CD4-positive, alpha-beta memory T cell (primary cell): ENCODE measurements around the gene CNOT1. TPM values are rescaled to one million over a fixed set of nuclear protein-coding genes. Genes with fewer than 3 reads are reported as not detected.

Experiments used
- CTCF ChIA-PET: fragments of 350-600 bp; sonication (Branson Sonifier 250); formaldehyde crosslinking; loops from one replicate; lab custom pipeline; 2021; ENCODE audit warnings: inconsistent platforms; ENCODE audit not compliant: partially characterized antibody; lab: Charles Lee
- POLR2A ChIA-PET: fragments of 350-600 bp; sonication (Branson Sonifier 250); formaldehyde crosslinking; loops from one replicate; lab custom pipeline; 2021; ENCODE audit not compliant: partially characterized antibody; lab: Charles Lee
- DNase-seq, 5 donors: peaks; one replicate each; pipeline versions ENCODE4 v3.0.0 to v3.0.0-alpha.2; 2020 to 2022; ENCODE audit warnings: mixed read lengths in 1 of 5
- H3K27ac ChIP-seq: one replicate; pipeline ENCODE4 v1.7.0; 2013; ENCODE audit warnings: low read depth, low read length
- H3K27me3 ChIP-seq: 2 replicates; pipeline ENCODE4 v1.7.0; 2013; ENCODE audit warnings: mild to moderate bottlenecking, low read length, moderate library complexity; ENCODE audit not compliant: insufficient read depth
- H3K36me3 ChIP-seq: 2 replicates; pipeline ENCODE4 v1.7.0; 2013; ENCODE audit warnings: mild to moderate bottlenecking, low read length, moderate library complexity; ENCODE audit not compliant: insufficient read depth
- H3K4me1 ChIP-seq: 2 replicates; pipeline ENCODE4 v1.7.0; 2013; ENCODE audit warnings: mild to moderate bottlenecking, low read length, moderate library complexity; ENCODE audit not compliant: insufficient read depth
- H3K4me3 ChIP-seq, 2 donors: one replicate each; pipeline ENCODE4 v1.7.0; 2013; ENCODE audit warnings: low read length in 2 of 2, mild to moderate bottlenecking in 1 of 2
- H3K9me3 ChIP-seq, 2 donors: one replicate each; pipeline ENCODE4 v1.7.0; 2013; ENCODE audit warnings: low read length in 2 of 2, control low read depth in 1 of 2; ENCODE audit not compliant: control insufficient read depth in 1 of 2
- H3K27ac Mint-ChIP-seq, 7 donors: one replicate each; pipeline ENCODE4 v1.8.0; 2020 to 2021; ENCODE audit warnings: mixed read lengths in 7 of 7, mild to moderate bottlenecking in 6 of 7, inconsistent platforms in 3 of 7, moderate library complexity in 3 of 7
- H3K27me3 Mint-ChIP-seq, 2 donors: one replicate each; pipeline ENCODE4 v1.8.0; 2020 to 2021; ENCODE audit warnings: mixed read lengths in 2 of 2
- H3K36me3 Mint-ChIP-seq, 2 donors: one replicate each; pipeline ENCODE4 v1.8.0; 2020 to 2021; ENCODE audit warnings: mixed read lengths in 2 of 2, inconsistent platforms in 1 of 2, mild to moderate bottlenecking in 1 of 2
- H3K4me1 Mint-ChIP-seq, 4 donors: one replicate each; pipeline ENCODE4 v1.8.0; 2020 to 2021; ENCODE audit warnings: mixed read lengths in 4 of 4, mild to moderate bottlenecking in 1 of 4
- H3K4me3 Mint-ChIP-seq, 8 donors: one replicate each; pipeline ENCODE4 v1.8.0; 2020 to 2021; ENCODE audit warnings: mixed read lengths in 8 of 8, mild to moderate bottlenecking in 7 of 8, moderate library complexity in 6 of 8, inconsistent platforms in 3 of 8
- H3K9me3 Mint-ChIP-seq, 8 donors: one replicate each; pipeline ENCODE4 v1.8.0; 2020 to 2021; ENCODE audit warnings: mixed read lengths in 8 of 8, mild to moderate bottlenecking in 5 of 8, inconsistent platforms in 3 of 8, moderate library complexity in 1 of 8
- intact Hi-C: fragments of 100-400 bp; cut with micrococcal nuclease; formaldehyde crosslinking; loops from one replicate; pipeline ENCODE4 v1.15.1; 2023
- polyA plus RNA-seq, 2 donors: library from polyadenylated mRNA; unstranded; fragments of 300-500 nt; fragmentation: Illumina TruSeq; gene quantifications; one replicate each; pipeline ENCODE4 v1.2.3, GENCODE V29; 2021
- total RNA-seq, 2 experiments: library from RNA; stranded (reverse); gene quantifications; one replicate each; pipeline ENCODE4 v1.2.3, GENCODE V29; 2021

Gene CNOT1
- total and polyA plus RNA-seq, 4 experiments from 2014 or later: 74.9 to 262 (median 179) TPM

DNA sequence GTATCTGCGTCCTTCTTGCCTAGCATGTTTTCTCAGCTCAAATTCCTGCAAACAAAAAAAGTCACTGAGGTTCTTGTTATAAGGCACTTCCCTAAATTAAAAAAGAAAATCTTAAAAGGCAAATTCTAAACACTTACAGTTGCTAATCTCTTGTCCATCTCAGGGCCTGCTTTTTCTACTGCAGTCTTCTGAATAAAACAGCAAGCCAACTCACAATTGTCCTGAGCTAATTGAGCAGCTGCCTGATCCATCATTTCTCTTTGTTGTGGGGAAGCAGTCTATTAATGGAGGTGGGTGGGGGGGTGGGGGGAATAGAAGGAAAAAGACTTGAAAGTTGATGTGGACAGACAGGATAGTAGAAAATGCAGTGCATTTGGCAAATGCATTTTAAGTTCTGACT lies 87.3 kb downstream of the CNOT1 start:
- POLR2A ChIA-PET: interaction anchor here (1.3 kb wide), 1 partner anchor 26 kb away, joined by 3 read pairs; no protein-coding TSS in a partner anchor
- no peak for DNase-seq
- H3K4me3 Mint-ChIP-seq: no peak overlapping the region
- H3K36me3 Mint-ChIP-seq: peaks cover 78 to 92% of the 10 kb centered on the region in 2 donors
- no peaks in the 10 kb centered on the region for H3K27me3 Mint-ChIP-seq
- no peaks in the 10 kb centered on the region for H3K9me3 Mint-ChIP-seq
- intact Hi-C loops: no loop called here
- Histone ChIP-seq H3K36me3 (peaks cover 92% of the 10 kb centered on the region), H3K27me3 (no peaks in the 10 kb centered on the region), H3K4me3 (no peak overlapping the region), H3K27ac (no peak overlapping the region), H3K9me3 (no peaks in the 10 kb centered on the region), H3K4me1 (no peaks in the 10 kb centered on the region)
- CTCF ChIA-PET: interaction anchor here (1.2 kb wide), 1 partner anchor 214 kb away, joined by 3 read pairs; no protein-coding TSS in a partner anchor
- peaks cover 0 to 3% (median 0%) of the 10 kb centered on the region in 4 donors for H3K4me1 Mint-ChIP-seq
- peak overlapping the region in 1 of 7 donors; percentile 79 for H3K27ac Mint-ChIP-seq

DNA sequence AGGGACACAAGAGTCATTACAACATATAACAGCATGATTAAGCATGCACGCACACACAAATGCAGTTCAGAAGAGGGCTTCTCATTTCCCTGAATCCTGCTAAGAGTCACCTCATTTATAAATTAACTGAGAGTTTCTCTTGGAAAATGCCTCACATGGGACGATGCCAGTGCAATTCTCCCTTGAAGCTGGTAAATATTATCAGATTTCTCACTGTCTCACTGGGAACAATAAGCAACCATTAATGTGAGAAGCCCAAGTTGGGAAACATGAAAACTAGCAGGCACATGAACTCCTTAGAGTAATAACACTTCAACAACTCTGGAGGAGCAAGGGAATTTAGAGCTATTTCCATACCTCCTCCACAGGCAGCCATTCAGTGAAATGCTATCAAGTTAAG lies 87.9 kb downstream of the CNOT1 start:
- peaks cover 78 to 92% of the 10 kb centered on the region in 2 donors for H3K36me3 Mint-ChIP-seq
- CTCF ChIA-PET: interaction anchor here (1.2 kb wide), 1 partner anchor 215 kb away, joined by 3 read pairs; no protein-coding TSS in a partner anchor
- no peak overlapping the region for H3K4me3 Mint-ChIP-seq
- no peaks in the 10 kb centered on the region for H3K9me3 Mint-ChIP-seq
- Histone ChIP-seq H3K36me3 (peaks cover 92% of the 10 kb centered on the region), H3K4me3 (no peak overlapping the region), H3K9me3 (no peaks in the 10 kb centered on the region), H3K27me3 (no peaks in the 10 kb centered on the region), H3K27ac (no peak overlapping the region), H3K4me1 (no peaks in the 10 kb centered on the region)
- peaks cover 0 to 3% (median 0%) of the 10 kb centered on the region in 4 donors for H3K4me1 Mint-ChIP-seq
- no peak for DNase-seq
- intact Hi-C loops: no loop called here
- H3K27me3 Mint-ChIP-seq: no peaks in the 10 kb centered on the region
- POLR2A ChIA-PET: interaction anchor here (1.3 kb wide), 1 partner anchor 25 kb away, joined by 3 read pairs; no protein-coding TSS in a partner anchor
- H3K27ac Mint-ChIP-seq: no peak overlapping the region

GRCh38 chr16:58537124-58537906 lies 92.3 kb downstream of the CNOT1 start:
- Mint-ChIP-seq H3K27ac (peak overlapping the region in 1 of 7 donors; percentile 62), H3K4me1 (no peaks in the 10 kb centered on the region), H3K27me3 (no peaks in the 10 kb centered on the region), H3K4me3 (no peak overlapping the region), H3K36me3 (peaks cover 75 to 86% of the 10 kb centered on the region in 2 donors), H3K9me3 (no peaks in the 10 kb centered on the region)
- no peak overlapping the region for H3K4me3 ChIP-seq
- no peak for DNase-seq
- no peak overlapping the region for H3K27ac ChIP-seq
- CTCF ChIA-PET: no interaction called here
- no peaks in the 10 kb centered on the region for H3K9me3 ChIP-seq
- intact Hi-C loops: no loop called here
- peaks cover 80% of the 10 kb centered on the region for H3K36me3 ChIP-seq
- H3K27me3 ChIP-seq: no peaks in the 10 kb centered on the region
- POLR2A ChIA-PET: no interaction called here
- no peaks in the 10 kb centered on the region for H3K4me1 ChIP-seq

- Mint-ChIP-seq H3K4me1 (no peaks in the 10 kb centered on the region), H3K27me3 (no peaks in the 10 kb centered on the region), H3K27ac (no peak overlapping the region), H3K4me3 (no peak overlapping the region), H3K36me3 (peaks cover 74 to 86% of the 10 kb centered on the region in 2 donors), H3K9me3 (no peaks in the 10 kb centered on the region)
- DNase-seq: no peak
- Histone ChIP-seq H3K36me3 (peaks cover 80% of the 10 kb centered on the region), H3K4me3 (no peak overlapping the region), H3K27ac (no peak overlapping the region), H3K27me3 (no peaks in the 10 kb centered on the region), H3K9me3 (no peaks in the 10 kb centered on the region), H3K4me1 (no peaks in the 10 kb centered on the region)
- CTCF ChIA-PET: no interaction called here
- POLR2A ChIA-PET: no interaction called here
- intact Hi-C loops: no loop called here
These were observed 93.3 kb downstream of the CNOT1 start for GRCh38 chr16:58536278-58536677.

GRCh38 chr16:58535100-58535499 lies 94.5 kb downstream of the CNOT1 start:
- no peaks in the 10 kb centered on the region for H3K27me3 Mint-ChIP-seq
- no peak for DNase-seq
- no peak overlapping the region for H3K27ac ChIP-seq
- intact Hi-C loops: no loop called here
- peak overlapping the region in 1 of 7 donors; percentile 5 for H3K27ac Mint-ChIP-seq
- no peaks in the 10 kb centered on the region for H3K27me3 ChIP-seq
- no peaks in the 10 kb centered on the region for H3K4me1 Mint-ChIP-seq
- peaks cover 85% of the 10 kb centered on the region for H3K36me3 ChIP-seq
- no peaks in the 10 kb centered on the region for H3K9me3 Mint-ChIP-seq
- no peaks in the 10 kb centered on the region for H3K9me3 ChIP-seq
- ChIA-PET POLR2A (no interaction called here), CTCF (no interaction called here)
- H3K4me3 ChIP-seq: no peak overlapping the region
- peaks cover 77 to 90% of the 10 kb centered on the region in 2 donors for H3K36me3 Mint-ChIP-seq
- H3K4me1 ChIP-seq: no peaks in the 10 kb centered on the region
- H3K4me3 Mint-ChIP-seq: no peak overlapping the region

GRCh38 chr16:58533751-58534470 lies 95.7 kb downstream of the CNOT1 start:
- Mint-ChIP-seq H3K4me3 (no peak overlapping the region), H3K36me3 (peaks cover 70 to 88% of the 10 kb centered on the region in 2 donors)
- CTCF ChIA-PET: no interaction called here

DNA sequence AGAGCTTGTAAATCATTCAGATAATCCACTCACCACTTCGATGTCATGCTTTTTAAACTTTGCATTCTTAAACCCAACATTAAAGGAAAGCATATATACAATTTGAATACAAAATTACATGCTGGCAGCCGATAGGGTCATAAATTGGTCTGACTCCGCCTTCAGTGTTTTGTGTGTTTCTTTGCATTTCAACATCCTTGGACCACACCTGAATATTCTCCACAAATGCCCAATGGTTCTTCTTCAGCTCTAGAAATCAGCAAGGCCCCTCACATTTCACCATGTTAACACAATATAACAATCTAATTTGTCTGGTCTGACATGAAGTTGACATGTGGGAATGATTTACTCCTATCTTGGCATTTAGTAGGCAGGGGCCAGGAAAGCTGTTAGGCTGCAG lies 97.2 kb downstream of the CNOT1 start:
- Histone ChIP-seq H3K27ac (no peak overlapping the region), H3K27me3 (no peaks in the 10 kb centered on the region), H3K9me3 (no peaks in the 10 kb centered on the region), H3K36me3 (peaks cover 77% of the 10 kb centered on the region), H3K4me3 (no peak overlapping the region), H3K4me1 (no peaks in the 10 kb centered on the region)
- ChIA-PET POLR2A (no interaction called here), CTCF (no interaction called here)
- H3K36me3 Mint-ChIP-seq: peaks cover 61 to 83% of the 10 kb centered on the region in 2 donors
- peaks cover 0 to 1% (median 0%) of the 10 kb centered on the region in 4 donors for H3K4me1 Mint-ChIP-seq
- no peaks in the 10 kb centered on the region for H3K27me3 Mint-ChIP-seq
- intact Hi-C loops: no loop called here
- DNase-seq: no peak
- H3K27ac Mint-ChIP-seq: no peak overlapping the region
- H3K4me3 Mint-ChIP-seq: no peak overlapping the region
- no peaks in the 10 kb centered on the region for H3K9me3 Mint-ChIP-seq

More at GRCh38 chr16:58533751-58534470, 95.7 kb downstream of the CNOT1 start:
- H3K4me1 Mint-ChIP-seq: peaks cover 0 to 1% (median 0%) of the 10 kb centered on the region in 4 donors
- Histone ChIP-seq H3K9me3 (no peaks in the 10 kb centered on the region), H3K27me3 (no peaks in the 10 kb centered on the region), H3K4me3 (no peak overlapping the region), H3K36me3 (peaks cover 80% of the 10 kb centered on the region), H3K4me1 (no peaks in the 10 kb centered on the region), H3K27ac (no peak overlapping the region)
- POLR2A ChIA-PET: no interaction called here
- H3K27me3 Mint-ChIP-seq: no peaks in the 10 kb centered on the region
- intact Hi-C loops: no loop called here
- H3K9me3 Mint-ChIP-seq: no peaks in the 10 kb centered on the region
- DNase-seq: no peak
- H3K27ac Mint-ChIP-seq: peak overlapping the region in 1 of 7 donors; percentile 48
